ENCODE measurements around the gene ANK2.

Gene ANK2

DNA sequence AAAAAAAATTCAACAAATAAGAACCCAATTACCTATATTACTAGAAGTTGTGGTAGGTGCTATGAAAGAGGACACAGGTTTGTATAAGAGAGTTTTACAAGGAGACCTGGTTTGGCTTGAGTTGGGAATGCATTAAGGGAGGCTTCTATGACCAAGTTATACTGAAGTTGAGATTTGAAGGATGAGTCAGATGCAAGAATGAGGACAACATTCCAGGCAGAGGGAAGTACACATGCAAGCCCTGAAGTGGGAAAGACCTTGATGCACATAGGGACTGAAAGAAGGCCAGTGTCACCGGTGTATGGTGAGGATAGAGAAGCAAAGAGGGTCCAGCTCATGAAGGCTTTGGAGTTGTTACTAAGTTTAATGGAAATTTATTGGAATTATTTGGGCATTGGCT lies 52.2 kb downstream of the ANK2 start:
- no peak for DNase-seq

- DNase-seq, result no peak
These were observed 54.1 kb downstream of the ANK2 start for GRCh38 chr4:113103556-113103955.

- DNase-seq, result no peak
These were observed 56.7 kb downstream of the ANK2 start for GRCh38 chr4:113106108-113106507.

GRCh38 chr4:113109106-113109718 lies 59.8 kb downstream of the ANK2 start:
- no peak for DNase-seq

DNA sequence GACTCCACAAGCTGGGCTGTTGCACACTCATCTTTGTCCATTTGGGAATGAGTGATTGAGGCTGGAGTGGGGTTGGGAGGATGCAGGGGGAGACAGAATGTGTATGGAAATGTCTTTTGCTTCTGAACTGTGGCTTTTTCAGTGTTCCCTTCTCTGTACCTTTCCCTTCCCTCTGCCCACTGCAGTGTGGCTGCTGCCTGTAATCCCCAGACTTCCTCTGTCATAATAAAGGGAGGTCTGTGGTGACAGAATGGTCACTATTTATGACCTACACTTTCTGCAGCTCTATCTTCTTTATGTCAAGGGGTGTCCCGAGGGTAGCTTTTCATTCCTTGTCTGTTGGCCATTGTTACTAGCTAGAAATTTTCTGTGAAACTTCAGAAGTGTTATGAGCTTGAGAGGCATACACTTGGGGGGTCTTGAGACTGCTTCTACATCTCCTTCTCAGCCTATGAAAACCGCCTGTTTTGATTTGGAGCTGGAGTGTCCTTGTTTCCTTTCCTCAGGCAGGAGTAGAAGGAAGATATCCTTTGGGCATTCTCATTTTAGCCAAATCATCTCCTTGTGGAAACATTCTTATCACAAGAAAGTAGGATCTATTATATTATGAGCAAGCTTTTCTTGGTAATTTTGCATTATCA lies 63.0 kb downstream of the ANK2 start:
- no peak for DNase-seq

- no peak for DNase-seq
These were observed 63.7 kb downstream of the ANK2 start for GRCh38 chr4:113113151-113113550.

- no peak for DNase-seq
These were observed 65.4 kb downstream of the ANK2 start for GRCh38 chr4:113114884-113115283.

GRCh38 chr4:113116414-113117357 lies 67.2 kb downstream of the ANK2 start:
- no peak for DNase-seq

- no peak for DNase-seq
These were observed 67.9 kb downstream of the ANK2 start for GRCh38 chr4:113117358-113117702.

GRCh38 chr4:113122066-113122465 lies 72.6 kb downstream of the ANK2 start:
- DNase-seq, result no peak

- no peak for DNase-seq
These were observed 76.0 kb downstream of the ANK2 start for GRCh38 chr4:113125418-113125817.

GRCh38 chr4:113131136-113131535 lies 81.7 kb downstream of the ANK2 start:
- no peak for DNase-seq

DNA sequence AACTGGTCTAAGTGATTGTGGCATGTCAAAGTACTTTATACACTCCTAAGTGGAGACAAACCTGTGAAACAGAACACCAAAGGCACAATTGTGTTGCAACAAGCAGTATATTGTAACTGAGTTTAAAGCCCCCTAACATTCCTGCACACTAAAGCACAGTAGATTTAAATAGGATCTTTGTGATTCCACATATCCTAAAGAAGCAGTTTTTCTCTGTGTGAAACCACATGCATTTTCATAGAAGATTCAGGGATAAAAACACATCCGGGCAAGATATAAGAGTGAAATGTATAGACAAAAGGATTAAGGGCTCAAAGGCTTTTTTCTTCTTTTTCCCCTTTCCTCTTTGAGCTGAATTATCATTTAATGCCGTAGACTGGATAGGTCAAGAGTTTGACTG lies 82.2 kb downstream of the ANK2 start:
- no peak for DNase-seq

DNA sequence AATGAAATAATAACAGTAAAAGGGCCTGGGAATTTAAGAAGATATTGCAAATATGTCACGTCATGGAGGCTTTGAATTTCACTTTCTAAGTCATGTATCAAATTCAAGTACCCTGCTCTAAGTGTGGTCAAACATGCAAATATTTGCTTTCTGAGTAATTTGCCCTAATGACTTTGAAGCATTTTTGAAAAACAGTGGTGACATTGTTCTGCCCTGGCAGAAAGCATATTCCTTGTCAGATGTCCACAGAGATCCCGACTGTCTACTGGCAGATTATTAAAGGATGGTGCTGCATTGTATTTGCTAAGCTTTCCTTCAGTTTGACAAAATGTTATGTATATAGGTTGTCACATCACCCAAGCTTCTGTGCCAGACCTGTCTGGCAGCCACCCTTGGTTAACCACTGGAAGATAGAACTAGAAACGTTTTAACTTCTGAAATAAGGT lies 92.5 kb downstream of the ANK2 start:
- DNase-seq, result peak; percentile 46 to 74

GRCh38 chr4:113142351-113142750 lies 92.9 kb downstream of the ANK2 start:
- DNase-seq, result no peak

DNA sequence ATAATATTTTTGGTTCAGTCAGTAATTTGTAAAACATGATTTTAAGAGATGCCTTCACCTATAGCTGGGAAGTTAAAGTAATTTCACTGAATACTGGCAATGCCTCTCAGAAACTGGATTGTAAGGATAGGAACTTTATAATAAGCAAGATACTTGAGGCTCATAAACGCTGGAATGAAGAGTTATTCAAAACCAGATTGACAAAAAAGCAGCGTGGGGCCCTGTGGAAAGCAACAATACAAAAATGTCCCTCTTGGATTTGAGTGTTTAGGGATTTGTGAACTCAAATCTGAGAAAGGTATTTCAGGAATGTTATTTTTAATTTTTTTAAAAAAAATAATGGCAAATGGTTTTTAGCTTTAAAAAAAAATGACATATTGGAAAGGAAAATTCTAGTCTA lies 94.6 kb downstream of the ANK2 start:
- no peak for DNase-seq

GRCh38 chr4:113145147-113145518 lies 95.7 kb downstream of the ANK2 start:
- DNase-seq, result no peak

GRCh38 chr4:113145519-113146291 lies 96.3 kb downstream of the ANK2 start:
- DNase-seq, result peak in 1 of 2 experiments; percentile 37

DNA sequence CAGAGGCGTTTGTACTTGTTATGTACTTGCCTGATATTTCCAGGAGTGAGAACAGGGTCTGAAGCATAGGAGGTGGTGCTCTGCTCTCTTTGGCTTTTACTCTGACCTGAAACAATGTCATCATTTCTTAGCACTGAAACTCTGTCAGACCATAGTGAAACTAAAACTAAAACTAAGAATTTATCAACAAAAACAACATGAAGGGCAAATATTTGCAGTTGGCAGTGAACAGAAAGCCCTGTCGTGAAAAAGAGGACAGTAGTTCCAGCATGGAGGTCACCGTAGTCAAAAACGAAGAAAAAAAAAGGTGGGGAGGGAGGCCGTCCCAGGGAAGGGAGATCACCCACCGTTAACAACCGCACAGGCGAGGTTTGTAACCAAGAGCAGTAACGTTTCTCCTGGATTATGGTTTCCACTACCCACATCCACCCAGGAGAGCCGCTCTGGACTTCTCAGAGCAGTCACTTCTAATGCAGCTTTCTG lies 97.5 kb downstream of the ANK2 start:
- DNase-seq, result no peak

- no peak for DNase-seq
These were observed 98.2 kb downstream of the ANK2 start for GRCh38 chr4:113147498-113148111.

DNA sequence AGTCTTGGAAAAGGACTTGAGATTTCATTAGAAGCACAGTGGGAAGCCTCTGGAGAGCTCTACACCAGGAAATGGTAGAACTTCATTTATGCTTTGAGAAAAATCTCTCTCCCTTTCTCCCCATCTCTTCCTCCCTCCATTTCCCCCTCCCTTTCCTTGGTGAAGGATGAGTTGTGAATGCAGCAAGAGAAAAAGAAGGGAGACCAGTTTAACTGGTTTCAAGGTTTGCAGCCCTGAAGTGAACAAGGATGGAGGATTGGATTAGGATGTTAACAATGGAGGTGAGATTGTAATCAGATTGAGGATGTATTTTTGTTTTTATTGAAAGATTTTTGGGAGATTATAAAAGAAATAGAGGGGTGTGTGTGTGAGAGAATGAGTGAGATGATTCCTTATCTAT lies 99.5 kb downstream of the ANK2 start:
- DNase-seq, result no peak

DNA sequence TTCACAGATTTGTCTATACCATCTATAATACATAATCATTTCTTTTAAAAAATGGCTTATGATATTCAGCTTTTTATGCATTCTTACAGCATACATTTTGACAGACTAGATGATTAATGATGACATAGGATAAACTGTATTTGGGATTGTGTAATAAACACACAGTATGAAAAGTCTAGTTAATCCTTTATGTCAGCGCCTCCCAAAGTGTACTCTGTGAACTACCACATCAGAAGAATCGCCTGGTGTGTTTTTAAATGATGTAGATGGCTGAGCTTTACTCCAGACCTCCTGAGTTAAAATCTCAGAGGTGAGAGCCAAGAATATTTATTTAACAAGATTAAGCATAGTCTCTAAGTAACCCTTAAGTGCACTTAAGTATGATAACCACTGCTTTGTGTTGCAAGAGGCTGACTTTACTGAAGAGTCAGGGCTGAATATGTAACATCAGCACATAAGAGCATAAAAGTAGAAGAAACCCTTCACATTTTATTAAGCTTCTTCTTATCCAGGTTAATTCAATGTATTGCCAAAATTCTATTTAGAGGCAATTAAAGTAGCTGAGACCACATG lies 104.2 kb downstream of the ANK2 start:
- DNase-seq, result peak in 1 of 2 experiments; percentile 9
